ENCODE results near the gene TAOK1. TPM values are rescaled to one million over a fixed set of nuclear protein-coding genes. Genes with fewer than 3 reads are reported as not detected.

TAOK1 gene
- total and polyA plus RNA-seq, 2 of the 13 experiments (the other 11 are each of a cell fraction or from before 2014, with no cell fraction given) = 14.1 to 23.0 TPM

GRCh38 chr17:29574732-29575510 lies 184.8 kb downstream of the TAOK1 start (continued):
- TF ChIP-seq SNAPC4 (CRISPR knock-in tag; IDR thresholded peaks at IDR 0.05) = no peak
- no peak for TF ChIP-seq LBX2 (CRISPR knock-in tag; IDR thresholded peaks at IDR 0.05; ENCODE audit: borderline replicate concordance)
- TF ChIP-seq ZSCAN9 (CRISPR knock-in tag; IDR thresholded peaks at IDR 0.05; ENCODE audit: borderline replicate concordance) = 0 out of 2 replicates have a peak, but pooled peaks have one; percentile 39
- TF ChIP-seq ZMYM4 (CRISPR knock-in tag; IDR thresholded peaks at IDR 0.05) = peak; percentile 62; the same call in 1 of the 2 replicates
- peak; percentile 84 for TF ChIP-seq RXRA (CRISPR knock-in tag; IDR thresholded peaks at IDR 0.05)
- peak; percentile 61; the same call in 1 of the 2 replicates for TF ChIP-seq DMAP1 (CRISPR knock-in tag; IDR thresholded peaks at IDR 0.05)
- TF ChIP-seq ZFP36L1 (CRISPR knock-in tag; IDR thresholded peaks at IDR 0.05) = no peak
- TF ChIP-seq HNRNPUL1 (IDR thresholded peaks at IDR 0.05; ENCODE audit: low read depth, low read length) = no peak
- TF ChIP-seq ZNF562 (CRISPR knock-in tag; IDR thresholded peaks at IDR 0.05; ENCODE audit: borderline replicate concordance) = no peak
- peak; percentile 37; the same call in 1 of the 2 replicates for TF ChIP-seq TFDP2 (CRISPR knock-in tag; IDR thresholded peaks at IDR 0.05)
- TF ChIP-seq HES4 (CRISPR knock-in tag; IDR thresholded peaks at IDR 0.05; ENCODE audit: borderline replicate concordance) = no peak
- peak; percentile 66 for TF ChIP-seq FOSL2 (CRISPR knock-in tag; IDR thresholded peaks at IDR 0.05)
- TF ChIP-seq ZFP1 (CRISPR knock-in tag; IDR thresholded peaks at IDR 0.05) = no peak
- no peak for TF ChIP-seq HNRNPK (IDR thresholded peaks at IDR 0.05; ENCODE audit: low read depth, low read length, poor library complexity, severe bottlenecking)
- no peak for TF ChIP-seq FOXK1 (CRISPR knock-in tag; IDR thresholded peaks at IDR 0.05; ENCODE audit: borderline replicate concordance, low read depth)
- peak; percentile 83 for TF ChIP-seq HDAC1 (CRISPR knock-in tag; IDR thresholded peaks at IDR 0.05)
- no peak for TF ChIP-seq HOXA9 (CRISPR knock-in tag; IDR thresholded peaks at IDR 0.05; ENCODE audit: borderline replicate concordance)
- TF ChIP-seq USF2 (IDR thresholded peaks at IDR 0.05; ENCODE audit: low read depth, low read length) = no peak
- no peak for TF ChIP-seq USF2 (CRISPR knock-in tag; IDR thresholded peaks at IDR 0.05; ENCODE audit: borderline replicate concordance)
- no peak for TF ChIP-seq ZNF282 (IDR thresholded peaks at IDR 0.05; ENCODE audit: partially characterized antibody)
- TF ChIP-seq SRSF9 (IDR thresholded peaks at IDR 0.05; ENCODE audit: borderline replicate concordance, insufficient read depth, low read depth, low read length, poor library complexity, severe bottlenecking) = no peak

Data from HepG2 (cell line).